AG08395 (cell line): Measurements from ENCODE around the gene IFITM10.
"Not testable (repeated sequence)": the region's sequence is repeated elsewhere in the genome, so short reads cannot be mapped to it uniquely, and the experiment has no call there.

ENCODE experiments used
- DNase-seq: peaks from one replicate; pipeline ENCODE4 v3.0.0; 2012; ENCODE audit warnings: mixed read lengths, low spot score

The IFITM10 gene

DNA sequence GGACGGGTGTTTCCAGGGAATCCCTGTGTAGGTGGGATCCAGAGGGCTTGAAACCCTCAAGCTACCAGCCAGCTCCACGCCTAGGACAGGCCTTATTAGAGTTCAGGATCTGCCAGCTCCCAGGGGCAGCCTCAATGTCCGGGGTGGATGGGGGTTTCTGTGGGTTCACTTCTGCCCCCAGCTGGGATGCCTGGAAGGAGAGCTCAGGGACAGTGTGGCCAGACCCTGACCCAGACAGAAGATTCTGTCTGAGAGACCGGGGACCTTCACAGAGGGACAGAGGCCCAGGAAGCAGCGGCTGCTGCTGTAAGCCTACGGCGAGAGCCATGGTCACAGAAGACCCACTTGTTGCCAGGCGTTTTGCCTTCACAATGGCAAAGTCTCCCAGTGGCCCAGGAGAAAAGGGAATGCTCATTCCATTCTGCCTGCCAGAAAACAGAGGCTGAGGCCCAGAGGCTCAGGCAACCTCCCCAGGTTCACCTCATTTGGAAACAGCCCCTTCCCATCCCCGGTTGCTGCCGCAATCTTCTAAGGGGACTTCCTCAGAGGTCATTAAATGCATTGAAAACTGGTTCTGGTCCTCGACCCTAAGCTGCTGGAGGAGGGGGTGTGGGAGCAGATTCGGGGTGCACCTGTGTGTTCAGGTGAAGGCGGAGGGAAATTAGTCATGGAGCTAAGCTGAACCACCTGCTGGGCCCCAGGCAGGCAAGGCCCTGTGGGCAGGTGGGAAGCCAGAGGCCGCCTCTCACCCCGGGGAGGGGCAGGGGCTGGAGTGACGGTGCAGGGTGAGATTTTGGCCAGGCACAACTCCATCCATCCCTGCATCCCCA lies 58.3 kb downstream of the IFITM10 start:
- no peak for DNase-seq

DNA sequence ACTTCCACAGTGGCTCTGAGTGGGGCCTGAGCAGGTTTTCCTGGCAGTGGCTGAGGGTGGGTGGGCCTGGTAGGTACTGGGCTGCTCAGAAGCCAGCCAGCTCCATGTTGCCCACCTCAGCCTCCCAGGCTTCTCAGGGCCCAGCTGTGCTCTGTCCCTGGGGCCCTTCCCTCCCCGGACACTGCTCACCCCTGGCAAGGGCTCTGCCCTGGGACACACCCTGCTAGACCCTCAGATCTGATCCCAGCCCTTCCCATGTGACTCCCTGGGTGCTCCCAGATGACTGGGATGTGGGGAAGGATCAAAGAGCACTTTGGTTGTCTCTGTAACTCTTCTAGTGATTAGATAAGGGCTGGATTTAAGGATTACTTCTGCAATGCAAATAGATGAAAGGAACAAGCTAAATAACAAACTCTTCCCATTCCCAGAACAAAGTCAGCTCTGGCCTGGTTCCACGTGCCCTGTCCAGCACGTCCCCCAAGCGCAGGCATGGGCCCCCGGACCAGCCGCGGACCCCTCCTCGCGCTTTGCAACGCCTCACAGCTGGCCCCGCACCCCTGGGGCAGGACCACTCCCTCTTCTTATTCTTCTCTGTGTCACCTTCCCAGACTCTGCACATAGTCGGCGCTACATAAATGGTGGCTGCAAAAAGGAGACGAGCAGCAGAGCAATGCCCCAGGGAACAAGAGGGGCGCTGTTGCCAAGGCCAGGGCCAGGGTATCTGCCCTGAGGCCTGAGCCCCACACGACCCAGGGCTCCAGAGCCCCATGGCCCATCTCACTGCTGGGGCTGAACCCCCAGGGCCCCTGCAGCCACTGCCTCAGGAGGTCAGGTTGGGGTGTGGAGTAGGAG lies 59.1 kb downstream of the IFITM10 start:
- DNase-seq, result no peak

DNA sequence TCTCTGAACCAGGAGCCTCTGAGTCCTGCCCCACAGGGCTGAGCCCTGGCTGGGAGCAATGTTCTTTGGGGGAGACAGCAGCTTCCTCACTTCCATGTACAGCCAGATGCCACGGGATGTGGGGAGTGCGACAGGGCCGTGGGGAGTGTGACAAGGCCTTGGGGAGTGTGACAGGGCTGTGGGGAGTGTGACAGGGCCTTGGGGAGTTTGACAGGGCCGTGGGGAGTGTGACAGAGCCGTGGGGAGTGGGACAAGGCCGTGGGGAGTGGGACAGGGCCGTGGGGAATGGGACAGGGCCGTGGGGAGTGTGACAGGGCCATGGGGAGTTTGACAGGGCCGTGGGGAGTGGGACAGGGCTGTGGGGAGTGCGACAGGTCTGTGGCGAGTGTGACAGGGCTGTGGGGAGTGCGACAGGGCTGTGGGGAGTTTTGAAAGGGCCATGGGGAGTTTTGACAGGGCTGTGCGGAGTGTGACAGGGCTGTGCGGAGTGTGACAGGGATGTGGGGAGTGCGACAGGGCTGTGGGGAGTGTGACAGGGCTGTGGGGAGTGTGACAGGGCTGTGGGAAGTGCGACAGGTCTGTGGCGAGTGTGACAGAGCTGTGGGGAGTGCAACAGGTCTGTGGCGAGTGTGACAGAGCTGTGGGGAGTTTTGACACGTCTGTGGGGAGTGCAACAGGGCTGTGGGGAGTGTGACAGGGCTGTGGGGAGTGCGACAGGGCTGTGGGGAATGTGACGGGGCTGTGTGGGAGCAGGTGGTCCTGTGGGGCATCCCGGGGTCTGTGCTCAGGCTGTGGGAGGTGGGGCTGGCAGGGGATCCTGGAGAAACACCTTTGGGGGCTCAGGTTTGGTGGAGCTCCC lies 60.0 kb downstream of the IFITM10 start:
- DNase-seq, result no peak

DNA sequence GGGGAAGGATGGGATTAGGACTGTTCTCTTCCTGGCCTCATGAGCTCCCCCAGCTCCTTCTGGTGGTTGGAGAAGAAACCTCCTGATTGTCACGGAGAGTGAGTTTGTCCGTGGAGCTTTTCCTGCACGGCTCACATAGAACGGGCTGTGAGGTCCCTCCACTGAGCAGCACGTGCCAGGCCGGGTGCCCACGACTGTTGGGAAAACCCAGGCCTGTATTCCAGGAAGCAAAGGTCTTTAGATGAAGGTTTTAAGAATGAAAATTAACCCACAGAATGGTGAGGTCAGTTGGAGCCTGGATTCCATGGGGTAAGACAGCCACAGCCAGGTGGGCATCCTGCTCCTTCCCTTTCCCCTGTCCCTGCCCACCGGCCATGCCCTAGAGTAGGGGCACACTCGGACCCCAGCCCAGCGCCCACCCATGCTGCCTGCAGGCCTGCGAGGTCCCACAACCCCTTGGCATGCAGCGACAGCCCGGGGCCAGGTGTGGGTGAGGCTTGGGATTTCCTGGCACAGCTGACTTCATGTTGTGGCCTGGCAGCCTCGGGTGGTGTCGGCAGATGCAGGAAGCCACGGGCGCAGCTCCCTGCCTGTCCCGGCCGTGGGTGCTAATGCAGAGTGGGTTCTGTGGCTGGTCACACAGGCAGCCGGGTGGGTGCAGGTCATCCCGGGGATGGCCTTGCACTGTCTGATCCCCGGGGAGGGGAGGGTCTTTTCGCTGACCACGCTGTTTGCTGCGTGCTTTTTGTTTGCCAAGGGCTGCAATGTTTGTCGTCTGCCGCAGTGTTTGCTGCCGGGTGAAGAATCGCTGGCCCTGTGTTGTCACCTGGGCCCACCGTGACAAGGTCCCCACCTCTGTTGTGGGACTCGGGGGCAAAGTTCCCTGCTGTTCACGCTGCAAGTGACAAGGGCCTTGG lies 60.9 kb downstream of the IFITM10 start:
- DNase-seq, result not testable (repeated sequence)

DNA sequence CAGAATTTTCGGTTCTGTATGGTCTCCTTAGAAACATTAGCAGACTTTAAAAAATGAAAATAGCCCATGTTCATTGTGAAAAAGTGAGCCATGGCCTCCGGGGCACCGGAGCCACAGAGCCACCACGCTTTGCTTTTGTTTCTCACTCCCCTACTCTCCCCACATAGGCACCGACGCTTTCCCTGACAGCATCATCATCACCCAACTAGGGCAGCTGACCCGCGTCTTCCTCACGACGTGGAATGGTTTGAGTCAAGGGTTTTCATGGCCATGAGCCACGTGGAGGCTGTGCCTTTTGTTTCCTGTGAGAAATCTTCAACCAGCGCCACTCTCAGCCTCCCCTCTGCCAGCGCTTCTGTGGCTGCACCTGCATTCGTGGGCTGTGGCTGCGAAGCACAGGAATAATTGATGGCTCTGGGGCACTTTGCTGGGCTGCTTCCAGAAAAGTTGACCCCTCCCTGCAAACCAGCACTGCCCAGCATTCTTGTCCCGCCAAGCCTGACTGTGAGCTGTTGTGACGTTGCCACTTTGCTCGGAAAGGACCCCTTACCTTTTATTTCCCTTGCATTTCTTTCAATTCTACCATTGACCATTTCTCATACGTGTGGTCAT lies 62.0 kb downstream of the IFITM10 start:
- not testable (repeated sequence) for DNase-seq

DNA sequence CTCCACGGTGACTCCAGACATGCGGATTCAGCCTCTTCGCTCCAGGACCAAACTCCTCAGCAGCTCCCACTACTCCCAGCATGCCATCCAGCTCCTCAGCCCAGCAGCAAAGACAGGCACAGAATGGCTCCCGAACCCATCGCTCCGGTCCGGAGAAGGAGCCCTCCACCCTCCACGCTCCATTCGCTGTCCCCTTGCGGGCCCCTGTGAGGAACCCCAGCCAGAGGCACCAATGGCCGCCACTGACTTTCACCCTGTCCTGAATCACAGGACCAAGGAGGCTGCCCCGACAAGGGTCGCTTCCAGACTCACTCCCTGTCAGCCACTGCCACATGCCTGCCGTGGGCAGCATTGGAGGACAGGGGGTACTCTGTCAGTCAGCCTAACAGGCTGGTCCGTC lies 64.2 kb downstream of the IFITM10 start:
- not testable (repeated sequence) for DNase-seq

DNA sequence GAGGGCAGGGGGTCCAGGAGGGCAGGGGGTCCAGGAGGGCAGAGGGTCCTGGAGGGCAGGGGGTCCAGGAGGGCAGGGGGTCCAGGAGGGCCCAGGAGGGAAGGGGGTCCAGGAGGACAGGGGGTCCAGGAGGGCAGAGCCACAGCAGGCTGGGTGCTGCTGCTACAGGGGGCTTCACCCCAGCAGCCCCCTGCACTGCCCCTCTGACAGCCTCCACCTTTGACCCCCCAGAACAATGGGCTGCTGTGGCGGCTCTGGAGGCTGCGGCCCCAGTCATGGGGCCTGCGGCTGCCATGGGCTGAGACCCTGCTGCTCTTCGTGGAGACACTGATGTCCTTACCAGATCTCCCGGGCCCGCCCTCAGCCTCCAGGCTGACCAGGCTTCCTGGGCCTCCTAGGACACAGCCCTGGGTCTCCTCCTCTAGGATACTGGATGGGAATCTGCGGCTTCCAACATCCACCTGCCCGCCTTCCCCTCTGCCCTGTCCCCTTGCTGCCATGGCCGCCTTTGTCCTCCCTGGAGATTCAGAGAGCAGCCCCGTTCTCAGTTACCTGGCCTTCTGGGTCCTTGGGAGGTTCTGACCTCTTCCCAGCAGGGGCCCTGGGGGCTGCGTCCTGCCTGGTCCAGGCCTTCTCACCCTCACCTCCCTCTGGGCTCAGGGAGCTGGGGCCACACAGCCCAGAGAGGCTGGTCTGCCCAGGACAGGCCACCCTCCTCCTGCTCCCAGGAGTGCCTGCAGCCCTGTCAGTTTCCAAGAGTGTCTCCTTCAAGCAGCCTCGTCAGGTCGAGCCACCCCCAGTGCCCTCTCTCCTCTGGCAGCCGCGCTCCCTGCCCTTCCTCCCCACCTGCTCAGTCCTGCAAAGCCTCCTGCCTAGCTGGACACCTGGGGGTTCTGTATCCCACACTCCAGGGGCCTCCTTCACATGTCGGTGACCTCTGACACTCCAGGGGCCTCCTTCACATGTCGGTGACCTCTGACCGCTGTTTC lies 65.2 kb downstream of the IFITM10 start:
- DNase-seq, result not testable (repeated sequence)

DNA sequence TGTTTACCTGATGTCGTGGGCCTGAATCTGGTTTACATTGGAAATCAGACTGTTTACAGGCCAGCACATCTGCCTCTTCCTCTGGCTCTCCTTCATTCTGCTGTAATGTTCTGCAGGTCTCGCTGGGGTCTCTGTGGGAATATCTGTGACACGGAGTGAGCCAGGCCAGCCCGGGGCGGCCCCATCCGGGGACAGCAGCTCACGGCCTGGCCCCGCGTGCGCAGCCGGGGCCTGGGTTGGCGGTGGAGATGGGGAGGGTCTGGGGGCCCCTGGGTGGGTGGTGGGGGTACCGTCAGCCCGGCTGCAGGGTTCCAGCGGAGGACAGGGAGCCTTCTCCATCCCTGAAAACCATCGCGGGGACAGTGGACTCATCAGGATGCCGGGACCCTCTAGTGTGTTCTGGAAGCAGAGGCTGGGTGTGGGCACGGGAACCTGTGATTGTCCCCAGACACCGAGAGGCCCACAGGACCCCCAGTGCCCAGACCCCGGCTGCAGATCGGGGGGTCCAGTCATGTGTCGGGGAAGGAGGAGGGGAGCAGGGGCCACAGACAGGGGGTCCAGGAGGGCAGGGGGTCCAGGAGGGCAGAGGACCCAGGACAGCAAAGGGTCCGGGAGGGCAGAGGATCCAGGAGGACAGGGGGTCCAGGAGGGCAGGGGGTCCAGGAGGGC lies 66.4 kb downstream of the IFITM10 start:
- DNase-seq, result not testable (repeated sequence)

DNA sequence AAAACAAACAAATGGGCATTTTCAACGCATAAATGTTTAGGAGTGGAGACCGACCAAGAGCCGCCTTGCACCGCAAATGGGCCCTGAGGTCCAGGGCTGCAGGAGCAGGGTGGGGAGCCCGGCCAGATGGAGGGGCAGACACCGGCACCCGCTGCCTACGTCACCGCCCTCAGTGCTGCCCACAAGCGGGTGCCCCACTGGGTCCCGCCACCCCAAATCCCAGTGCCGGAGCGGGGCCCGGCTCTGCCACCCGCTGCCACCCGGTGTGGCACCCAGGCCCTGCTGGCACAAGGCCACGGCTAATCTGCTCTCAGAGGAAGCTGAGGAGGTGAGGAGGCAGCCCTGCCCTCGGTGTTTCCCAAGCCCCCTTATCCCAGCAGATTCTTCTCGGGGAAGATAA lies 67.2 kb downstream of the IFITM10 start:
- not testable (repeated sequence) for DNase-seq
